BE2C (cell line): ENCODE measurements around the gene TRPM2.

Source experiments
- DNase-seq: peaks from one replicate; pipeline ENCODE4 v3.0.0-alpha.2; 2020
- H3K27me3 ChIP-seq: fragments of 250-450 bp; sonication (Bioruptor Pico); 2 replicates; pipeline ENCODE4 v1.5.1; 2020; ENCODE audit warnings: mild to moderate bottlenecking
- H3K36me3 ChIP-seq: fragments of 250-450 bp; sonication (Bioruptor Pico); 2 replicates; pipeline ENCODE4 v1.5.1; 2020; ENCODE audit warnings: mild to moderate bottlenecking
- H3K4me1 ChIP-seq: fragments of 250-450 bp; sonication (Bioruptor Pico); 2 replicates; pipeline ENCODE4 v1.5.1; 2020
- H3K4me3 ChIP-seq: 2 replicates; pipeline ENCODE4 v1.5.1; 2011; ENCODE audit warnings: low read depth, low read length
- H3K9me3 ChIP-seq: fragments of 250-450 bp; sonication (Bioruptor Pico); 2 replicates; pipeline ENCODE4 v1.5.1; 2020
- CTCF ChIP-seq: IDR thresholded peaks from 2 replicates; pipeline ENCODE4 v1.5.1; 2012; ENCODE audit warnings: mild to moderate bottlenecking, low read depth, low read length

Gene TRPM2

GRCh38 chr21:44344541-44345183, 8.8 kb upstream of the TRPM2 start:
- Histone ChIP-seq H3K4me3 (no peak overlapping the region), H3K9me3 (no peaks in the 10 kb centered on the region; the same call in 1 of the 2 replicates), H3K4me1 (no peaks in the 10 kb centered on the region), H3K27me3 (no peaks in the 10 kb centered on the region), H3K36me3 (no peaks in the 10 kb centered on the region)
- DNase-seq = no peak
- TF ChIP-seq CTCF = no peak

- no peaks in the 10 kb centered on the region for H3K27me3 ChIP-seq
- H3K36me3 ChIP-seq = no peaks in the 10 kb centered on the region
- no peaks in the 10 kb centered on the region for H3K4me1 ChIP-seq
- H3K4me3 ChIP-seq = no peak overlapping the region
- no peak for DNase-seq
- H3K9me3 ChIP-seq = no peaks in the 10 kb centered on the region; the same call in 1 of the 2 replicates
- TF ChIP-seq CTCF = no peak
Measured at GRCh38 chr21:44345495-44345894, 7.9 kb upstream of the TRPM2 start.

GRCh38 chr21:44347911-44348451, 5.4 kb upstream of the TRPM2 start:
- DNase-seq = no peak
- peaks cover 16% of the 10 kb centered on the region; the same call in 1 of the 2 replicates for H3K27me3 ChIP-seq
- H3K4me1 ChIP-seq = no peaks in the 10 kb centered on the region
- TF ChIP-seq CTCF = no peak
- no peak overlapping the region for H3K4me3 ChIP-seq
- H3K9me3 ChIP-seq = no peaks in the 10 kb centered on the region; the same call in 1 of the 2 replicates
- H3K36me3 ChIP-seq = no peaks in the 10 kb centered on the region

GRCh38 chr21:44348861-44349260, 4.6 kb upstream of the TRPM2 start:
- TF ChIP-seq CTCF = no peak
- no peak overlapping the region for H3K4me3 ChIP-seq
- H3K9me3 ChIP-seq = no peaks in the 10 kb centered on the region; the same call in 1 of the 2 replicates
- H3K4me1 ChIP-seq = no peaks in the 10 kb centered on the region
- no peak for DNase-seq
- H3K36me3 ChIP-seq = no peaks in the 10 kb centered on the region
- H3K27me3 ChIP-seq = peaks cover 25% of the 10 kb centered on the region

GRCh38 chr21:44349416-44349846, 4.0 kb upstream of the TRPM2 start:
- TF ChIP-seq CTCF = no peak
- peaks cover 28% of the 10 kb centered on the region for H3K27me3 ChIP-seq
- H3K9me3 ChIP-seq = no peaks in the 10 kb centered on the region; the same call in 1 of the 2 replicates
- H3K4me3 ChIP-seq = no peak overlapping the region
- no peaks in the 10 kb centered on the region for H3K36me3 ChIP-seq
- no peaks in the 10 kb centered on the region for H3K4me1 ChIP-seq
- no peak for DNase-seq

- DNase-seq = no peak
- Histone ChIP-seq H3K9me3 (no peaks in the 10 kb centered on the region), H3K27me3 (peaks cover 32% of the 10 kb centered on the region), H3K4me1 (no peaks in the 10 kb centered on the region), H3K4me3 (no peak overlapping the region), H3K36me3 (no peaks in the 10 kb centered on the region)
- TF ChIP-seq CTCF = no peak
Measured at GRCh38 chr21:44349847-44350772, 3.3 kb upstream of the TRPM2 start.
